Mammary epithelial cell (primary cell): ENCODE data around the gene SLC2A6.

Experiments used
- CTCF ChIP-seq, 2 donors: IDR thresholded peaks in 1 of 2; conservative IDR thresholded peaks in 1 of 2; 2 replicates each; pipeline ENCODE4 v1.5.1; 2011 to 2012; ENCODE audit warnings: inconsistent platforms in 2 of 2, low read length in 2 of 2, mild to moderate bottlenecking in 2 of 2, control low read depth in 1 of 2, low read depth in 1 of 2; ENCODE audit not compliant: insufficient read depth in 1 of 2; ENCODE audit errors: extremely low read depth in 1 of 2
- EZH2 ChIP-seq: IDR thresholded peaks from 2 replicates; pipeline ENCODE4 v1.6.1; 2012; ENCODE audit warnings: low read length, inconsistent platforms, borderline replicate concordance

DNA sequence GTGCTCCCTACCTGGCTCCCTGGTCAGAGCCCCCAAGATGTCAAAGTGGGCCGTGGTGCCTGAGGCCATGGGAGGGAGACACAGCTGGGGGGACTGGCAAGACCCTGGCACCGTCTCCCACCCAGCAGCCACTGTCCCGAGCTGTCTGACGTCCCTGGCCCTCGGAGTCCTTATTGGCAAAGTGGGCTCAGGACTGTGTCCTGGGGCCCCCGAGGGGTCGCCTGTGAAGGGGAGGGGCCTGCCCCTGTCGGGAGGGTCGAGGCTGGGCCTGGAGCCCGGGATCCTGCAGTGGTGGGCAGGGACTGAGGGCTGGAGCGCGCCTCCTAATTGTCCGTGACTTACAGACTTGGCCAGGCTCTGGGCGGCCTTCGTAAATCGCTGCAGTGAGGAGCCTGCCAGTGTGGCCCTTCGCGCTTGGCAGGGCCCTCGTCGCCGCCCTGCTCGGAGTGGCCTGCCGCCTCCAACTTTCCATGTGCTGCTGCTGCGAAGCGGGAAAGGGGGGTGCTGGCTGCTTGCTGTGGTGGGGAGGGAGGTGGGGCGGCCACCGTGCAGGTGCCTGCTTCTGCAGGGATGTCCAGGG lies 32.1 kb upstream of the SLC2A6 start:
- no peak for TF ChIP-seq EZH2
- TF ChIP-seq CTCF (conservative IDR thresholded peaks at IDR 0.05 in 1 of 2, IDR thresholded peaks at IDR 0.05 in 1 of 2; ENCODE audit: extremely low read depth in 1 of 2, insufficient read depth in 1 of 2, low read depth in 1 of 2, low read length in 2 of 2) = no peak
